Ascending aorta (tissue), 2 donors: ENCODE data around the gene CCDC85C. TPM values are rescaled to one million over a fixed set of nuclear protein-coding genes. Genes with fewer than 3 reads are reported as not detected.

Experiments
- DNase-seq, 2 donors: peaks; one replicate each; pipeline ENCODE4 v3.0.0-alpha.2; 2019; ENCODE audit warnings: low spot score in 2 of 2
- H3K27ac ChIP-seq, 2 donors: fragments of 200-600 bp; sonication (generic); one replicate each; pipeline ENCODE4 v1.5.1; 2016 to 2017; ENCODE audit warnings: mild to moderate bottlenecking in 1 of 2
- H3K27me3 ChIP-seq: fragments of 200-600 bp; sonication (generic); one replicate; pipeline ENCODE4 v1.5.1; 2017
- H3K36me3 ChIP-seq, 2 donors: fragments of 200-600 bp; sonication (generic); one replicate each; pipeline ENCODE4 v1.5.1; 2016
- H3K4me1 ChIP-seq, 2 donors: fragments of 200-600 bp; sonication (generic); one replicate each; pipeline ENCODE4 v1.5.1; 2016 to 2017; ENCODE audit warnings: mild to moderate bottlenecking in 1 of 2
- H3K4me3 ChIP-seq, 2 donors: fragments of 200-600 bp; sonication (generic); one replicate each; pipeline ENCODE4 v1.5.1; 2016 to 2017; ENCODE audit warnings: mild to moderate bottlenecking in 1 of 2
- H3K9me3 ChIP-seq, 2 donors: fragments of 200-600 bp; sonication (generic); one replicate each; pipeline ENCODE4 v1.5.1; 2016
- intact Hi-C: fragments of 100-400 bp; cut with DNase I; formaldehyde crosslinking; loops from one replicate; pipeline ENCODE4 v1.15.1; 2023
- total RNA-seq: library from RNA; depleted of rRNA; stranded (reverse); fragments of >200 nt; gene quantifications from one replicate; pipeline ENCODE4 v1.1.0, GENCODE V29; 2016
- TF ChIP-seq, protein P1 (sequence below), 3 experiments: fragments of 200-600 bp in 2 of 3; fragments of 450-650 bp in 1 of 3; sonication (generic) in 2 of 3; IDR thresholded peaks; one replicate each; pipeline ENCODE4 v1.5.1; 2016 to 2019; ENCODE audit warnings: antibody characterized with exemption in 3 of 3, mild to moderate bottlenecking in 1 of 3, moderate library complexity in 1 of 3

The CCDC85C gene
- total RNA-seq, 1 donor from 2014 or later: 0.64 TPM

- intact Hi-C loops: no loop called here
- no peaks in the 10 kb centered on the region for H3K27me3 ChIP-seq
- TF ChIP-seq, protein P1, sequence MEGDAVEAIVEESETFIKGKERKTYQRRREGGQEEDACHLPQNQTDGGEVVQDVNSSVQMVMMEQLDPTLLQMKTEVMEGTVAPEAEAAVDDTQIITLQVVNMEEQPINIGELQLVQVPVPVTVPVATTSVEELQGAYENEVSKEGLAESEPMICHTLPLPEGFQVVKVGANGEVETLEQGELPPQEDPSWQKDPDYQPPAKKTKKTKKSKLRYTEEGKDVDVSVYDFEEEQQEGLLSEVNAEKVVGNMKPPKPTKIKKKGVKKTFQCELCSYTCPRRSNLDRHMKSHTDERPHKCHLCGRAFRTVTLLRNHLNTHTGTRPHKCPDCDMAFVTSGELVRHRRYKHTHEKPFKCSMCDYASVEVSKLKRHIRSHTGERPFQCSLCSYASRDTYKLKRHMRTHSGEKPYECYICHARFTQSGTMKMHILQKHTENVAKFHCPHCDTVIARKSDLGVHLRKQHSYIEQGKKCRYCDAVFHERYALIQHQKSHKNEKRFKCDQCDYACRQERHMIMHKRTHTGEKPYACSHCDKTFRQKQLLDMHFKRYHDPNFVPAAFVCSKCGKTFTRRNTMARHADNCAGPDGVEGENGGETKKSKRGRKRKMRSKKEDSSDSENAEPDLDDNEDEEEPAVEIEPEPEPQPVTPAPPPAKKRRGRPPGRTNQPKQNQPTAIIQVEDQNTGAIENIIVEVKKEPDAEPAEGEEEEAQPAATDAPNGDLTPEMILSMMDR (IDR thresholded peaks at IDR 0.05): no peak
- DNase-seq: no peak
- H3K27ac ChIP-seq: no peak overlapping the region
- no peaks in the 10 kb centered on the region for H3K9me3 ChIP-seq
- H3K36me3 ChIP-seq: no peaks in the 10 kb centered on the region
- peaks cover 2 to 10% of the 10 kb centered on the region in 2 donors for H3K4me1 ChIP-seq
- no peak overlapping the region for H3K4me3 ChIP-seq
Observed at GRCh38 chr14:99566009-99566389, 38.0 kb downstream of the CCDC85C start.

DNA sequence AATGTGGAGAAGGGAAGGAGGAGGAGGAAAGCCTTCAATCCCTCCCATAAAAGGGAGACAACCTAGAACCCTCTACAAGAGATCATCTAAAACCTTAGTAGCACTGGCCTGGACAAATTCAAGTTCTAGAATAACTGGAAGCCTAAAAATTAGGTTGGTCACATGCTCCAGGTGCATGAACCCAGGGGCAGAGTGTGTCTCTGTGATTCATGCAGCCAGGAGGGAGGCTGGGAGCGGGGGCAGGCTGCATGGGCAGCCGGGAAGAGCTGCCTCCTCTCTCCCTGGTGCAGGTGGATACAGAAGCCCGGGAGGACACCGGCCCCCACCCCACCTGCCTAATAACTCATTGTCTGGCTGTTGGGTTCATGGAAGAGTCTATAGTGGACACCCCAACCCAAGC lies 38.6 kb downstream of the CCDC85C start:
- H3K4me1 ChIP-seq: peaks cover 2 to 10% of the 10 kb centered on the region in 2 donors
- no peaks in the 10 kb centered on the region for H3K36me3 ChIP-seq
- no peaks in the 10 kb centered on the region for H3K27me3 ChIP-seq
- no peak overlapping the region for H3K4me3 ChIP-seq
- no peak overlapping the region for H3K27ac ChIP-seq
- TF ChIP-seq, protein P1 (IDR thresholded peaks at IDR 0.05): no peak
- no peak for DNase-seq
- H3K9me3 ChIP-seq: no peaks in the 10 kb centered on the region
- intact Hi-C loops: no loop called here

GRCh38 chr14:99564926-99565259 lies 39.1 kb downstream of the CCDC85C start:
- no peak overlapping the region for H3K27ac ChIP-seq
- intact Hi-C loops: no loop called here
- DNase-seq: no peak
- no peaks in the 10 kb centered on the region for H3K9me3 ChIP-seq
- peaks cover 2 to 10% of the 10 kb centered on the region in 2 donors for H3K4me1 ChIP-seq
- no peaks in the 10 kb centered on the region for H3K36me3 ChIP-seq
- H3K4me3 ChIP-seq: no peak overlapping the region
- no peaks in the 10 kb centered on the region for H3K27me3 ChIP-seq
- TF ChIP-seq, protein P1 (IDR thresholded peaks at IDR 0.05): no peak

DNA sequence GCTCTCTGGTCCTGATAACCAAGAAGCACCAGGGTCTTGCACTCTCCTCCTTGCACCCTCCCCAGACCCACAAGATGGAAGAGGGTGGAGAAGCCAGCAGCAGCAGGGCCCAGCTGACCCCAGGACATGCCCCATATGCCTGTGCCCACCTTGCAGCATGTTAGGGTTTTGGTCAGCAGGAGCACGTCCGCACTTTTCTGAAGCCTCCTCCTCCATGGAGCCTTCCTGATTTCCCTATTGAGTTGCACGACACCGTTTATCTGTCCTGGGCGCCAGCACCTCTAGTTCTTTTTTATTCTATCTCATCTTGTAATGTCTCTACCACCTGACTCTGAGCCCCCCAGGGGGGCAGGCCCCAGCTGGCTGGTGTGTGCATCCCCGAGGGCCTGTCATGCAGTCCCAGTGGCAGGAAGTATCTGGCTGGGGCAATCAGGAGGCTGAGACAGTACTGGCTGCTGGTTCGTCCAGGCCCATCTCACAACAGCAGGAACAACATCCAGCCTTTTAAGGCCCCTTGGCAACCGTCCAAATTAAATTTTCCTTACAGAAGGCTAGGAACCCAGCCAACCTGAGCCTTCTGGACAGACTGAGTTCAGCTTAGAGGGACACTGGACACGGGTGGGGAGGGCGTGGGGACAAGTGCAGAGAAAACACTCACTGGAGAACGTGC lies 39.6 kb downstream of the CCDC85C start:
- H3K36me3 ChIP-seq: no peaks in the 10 kb centered on the region
- H3K4me1 ChIP-seq: peaks cover 2 to 10% of the 10 kb centered on the region in 2 donors
- DNase-seq: no peak
- no peaks in the 10 kb centered on the region for H3K9me3 ChIP-seq
- H3K27me3 ChIP-seq: no peaks in the 10 kb centered on the region
- TF ChIP-seq, protein P1 (IDR thresholded peaks at IDR 0.05): no peak
- intact Hi-C loops: no loop called here
- no peak overlapping the region for H3K27ac ChIP-seq
- no peak overlapping the region for H3K4me3 ChIP-seq

DNA sequence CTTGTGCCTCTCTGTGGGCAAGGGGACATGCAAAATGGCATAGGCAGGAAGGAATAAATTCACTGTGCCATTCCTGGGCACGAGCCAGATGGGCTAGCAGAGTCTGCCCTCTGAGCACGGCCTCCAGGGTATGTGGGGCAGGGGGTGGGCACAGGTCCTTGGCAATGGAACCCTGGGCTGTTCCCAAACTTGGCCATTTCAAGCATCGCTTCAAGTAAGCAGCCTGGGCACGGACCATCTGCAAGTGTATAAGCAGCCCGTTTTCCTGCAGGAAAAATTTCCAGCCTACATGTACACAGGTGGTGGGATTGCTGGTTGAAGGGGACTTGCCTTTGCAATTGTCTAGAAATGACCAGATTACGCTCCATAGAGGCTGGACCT lies 40.3 kb downstream of the CCDC85C start:
- no peak for DNase-seq
- Histone ChIP-seq H3K4me1 (peaks cover 2 to 10% of the 10 kb centered on the region in 2 donors), H3K36me3 (no peaks in the 10 kb centered on the region), H3K27me3 (no peaks in the 10 kb centered on the region), H3K4me3 (no peak overlapping the region), H3K27ac (no peak overlapping the region), H3K9me3 (no peaks in the 10 kb centered on the region)
- TF ChIP-seq, protein P1 (IDR thresholded peaks at IDR 0.05): no peak
- intact Hi-C loops: loop anchor here (1.0 to 2.0 kb wide), 2 partner anchors 42 to 65 kb away; no protein-coding TSS in a partner anchor
